Astrocyte of the cerebellum (primary cell): ENCODE measurements around the gene LOXHD1.

ENCODE experiments used
- DNase-seq: peaks from one replicate; pipeline ENCODE4 v3.0.0-alpha.2; 2011; ENCODE audit warnings: low read depth
- H3K4me3 ChIP-seq: 2 replicates; pipeline ENCODE4 v1.5.1; 2011; ENCODE audit warnings: mild to moderate bottlenecking, low read depth, low read length, moderate library complexity
- in situ Hi-C: cut with HindIII; loops from 2 replicates; pipeline ENCODE4 v1.10.0; 2017; ENCODE audit warnings: low sequenced_read_pairs
- TF ChIP-seq, protein P1 (sequence below): IDR thresholded peaks from 2 replicates; pipeline ENCODE4 v1.5.1; 2012; ENCODE audit warnings: low read length, low read depth, moderate library complexity, mild to moderate bottlenecking; ENCODE audit errors: missing control alignments

Gene LOXHD1

DNA sequence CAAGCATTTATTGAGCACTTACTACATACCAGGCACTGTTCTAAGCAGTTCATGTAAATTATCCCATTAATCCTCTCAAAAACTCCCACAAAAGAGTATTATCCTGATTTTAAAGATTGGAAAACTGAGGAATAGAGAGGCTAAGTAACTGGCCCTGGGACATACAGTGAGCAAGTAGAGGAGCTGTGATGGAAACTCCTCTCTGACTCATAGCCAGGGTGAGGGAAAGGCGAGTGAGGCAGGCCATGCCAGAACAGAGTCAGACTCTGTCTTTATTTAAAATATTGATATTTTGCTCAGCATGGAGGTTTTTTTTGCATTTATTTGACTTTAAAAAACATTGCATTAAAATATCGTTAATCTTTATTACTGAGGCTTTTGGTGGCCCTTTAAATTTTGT, 208.0 kb downstream of the LOXHD1 start:
- TF ChIP-seq, protein P1, sequence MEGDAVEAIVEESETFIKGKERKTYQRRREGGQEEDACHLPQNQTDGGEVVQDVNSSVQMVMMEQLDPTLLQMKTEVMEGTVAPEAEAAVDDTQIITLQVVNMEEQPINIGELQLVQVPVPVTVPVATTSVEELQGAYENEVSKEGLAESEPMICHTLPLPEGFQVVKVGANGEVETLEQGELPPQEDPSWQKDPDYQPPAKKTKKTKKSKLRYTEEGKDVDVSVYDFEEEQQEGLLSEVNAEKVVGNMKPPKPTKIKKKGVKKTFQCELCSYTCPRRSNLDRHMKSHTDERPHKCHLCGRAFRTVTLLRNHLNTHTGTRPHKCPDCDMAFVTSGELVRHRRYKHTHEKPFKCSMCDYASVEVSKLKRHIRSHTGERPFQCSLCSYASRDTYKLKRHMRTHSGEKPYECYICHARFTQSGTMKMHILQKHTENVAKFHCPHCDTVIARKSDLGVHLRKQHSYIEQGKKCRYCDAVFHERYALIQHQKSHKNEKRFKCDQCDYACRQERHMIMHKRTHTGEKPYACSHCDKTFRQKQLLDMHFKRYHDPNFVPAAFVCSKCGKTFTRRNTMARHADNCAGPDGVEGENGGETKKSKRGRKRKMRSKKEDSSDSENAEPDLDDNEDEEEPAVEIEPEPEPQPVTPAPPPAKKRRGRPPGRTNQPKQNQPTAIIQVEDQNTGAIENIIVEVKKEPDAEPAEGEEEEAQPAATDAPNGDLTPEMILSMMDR, result no peak

DNA sequence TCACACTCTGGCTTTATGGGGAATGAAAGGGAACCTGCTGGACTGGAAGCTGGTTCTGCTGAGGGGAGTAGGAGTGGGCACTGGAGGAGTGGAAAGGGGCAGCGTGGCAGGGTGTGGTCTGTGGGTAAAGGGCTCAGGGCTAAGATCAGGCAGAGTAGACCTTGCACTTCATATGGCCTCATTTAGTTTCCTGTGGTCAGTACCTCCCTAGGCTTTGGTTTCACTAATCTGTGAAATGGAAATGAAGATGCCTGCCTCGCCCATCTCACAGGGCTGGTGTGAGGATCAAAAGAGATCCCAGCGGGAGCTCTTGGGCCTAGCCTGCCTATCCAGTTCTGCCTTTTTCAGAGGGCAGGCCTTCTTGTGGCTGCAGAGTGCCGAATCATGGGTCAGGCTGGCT, 208.7 kb downstream of the LOXHD1 start:
- DNase-seq, result no peak
- TF ChIP-seq, protein P1, result no peak
- no peak overlapping the region for H3K4me3 ChIP-seq
- in situ Hi-C loops, result no loop called here

More for the DNA sequence above, 208.0 kb downstream of the LOXHD1 start:
- in situ Hi-C loops, result no loop called here
- no peak for DNase-seq
- no peak overlapping the region for H3K4me3 ChIP-seq

DNA sequence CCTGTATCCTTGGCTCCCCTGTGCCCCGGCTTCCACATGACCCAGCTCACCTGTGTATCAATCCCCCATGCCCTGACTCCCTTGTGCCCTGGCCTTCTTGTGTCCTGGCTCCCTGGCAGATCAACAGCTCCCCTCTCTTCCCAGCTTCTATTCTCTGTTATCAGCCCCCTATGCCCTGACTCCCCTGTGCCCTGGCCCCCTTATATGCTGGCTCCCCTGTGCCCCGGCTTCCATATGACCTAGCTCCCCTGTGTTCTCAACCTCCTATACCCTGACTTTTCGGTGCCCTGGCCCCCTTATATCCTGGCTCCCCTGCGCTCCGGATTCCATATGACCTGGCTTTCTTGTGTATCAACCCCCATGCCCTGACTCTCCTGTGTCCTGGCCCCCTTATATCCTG, 209.2 kb downstream of the LOXHD1 start:
- in situ Hi-C loops, result no loop called here
- no peak overlapping the region for H3K4me3 ChIP-seq
- no peak for DNase-seq
- TF ChIP-seq, protein P1, result no peak

DNA sequence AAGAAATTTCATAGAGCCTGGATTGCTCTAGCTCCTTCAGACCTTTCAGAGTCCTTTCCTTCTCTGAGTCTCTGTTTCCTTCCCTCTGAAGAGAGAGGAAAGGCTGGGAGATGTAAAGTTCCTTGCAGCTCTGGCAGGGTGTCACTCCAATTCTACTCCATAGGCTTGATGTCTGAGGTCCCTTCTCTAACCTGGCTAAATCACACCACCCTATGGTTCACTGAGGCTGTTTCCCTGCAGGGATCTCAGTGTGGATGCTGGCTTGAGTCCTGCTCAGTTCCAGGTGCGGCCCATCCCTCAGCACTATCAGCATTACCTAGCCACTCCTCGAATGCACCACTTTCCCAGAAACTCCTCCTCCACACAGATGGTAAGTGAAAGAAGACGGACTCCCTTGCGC, 209.7 kb downstream of the LOXHD1 start:
- DNase-seq, result no peak

DNA sequence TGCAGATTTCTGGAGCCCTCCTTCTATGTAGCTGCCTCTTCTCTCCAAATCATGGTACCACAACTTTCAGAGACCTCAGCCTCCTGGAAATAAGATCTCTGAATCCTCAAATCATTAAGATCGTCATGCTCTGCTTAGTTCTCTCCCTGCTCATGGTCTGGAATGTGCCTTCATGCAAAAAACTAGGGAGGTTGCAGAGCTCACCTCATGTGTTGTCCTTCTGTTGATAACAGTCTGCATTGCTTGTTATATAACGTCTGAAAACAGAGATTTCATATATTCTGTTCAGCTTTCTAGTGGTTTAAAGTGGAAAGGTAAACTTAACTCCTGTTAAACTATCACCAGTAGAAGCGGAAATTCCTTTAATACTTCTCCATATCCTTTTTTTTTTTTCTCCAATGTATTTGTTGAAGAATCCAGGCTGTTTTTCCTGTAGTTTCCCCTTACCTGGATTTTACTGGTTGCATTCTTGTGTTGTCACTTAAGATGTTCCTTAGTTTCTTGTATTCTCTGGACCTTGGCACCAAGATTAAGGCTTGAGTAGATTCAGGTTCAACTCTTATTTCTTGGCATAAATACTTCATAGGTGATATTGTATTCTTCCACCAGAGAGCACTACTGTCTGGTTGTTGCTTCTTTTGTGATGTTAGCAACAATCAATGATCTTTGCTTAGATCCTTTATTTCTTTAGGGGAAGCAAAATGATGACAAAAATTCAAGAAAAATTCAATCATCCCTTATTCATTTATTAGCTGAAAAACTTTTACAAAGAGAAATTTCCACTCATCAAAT, 211.3 kb downstream of the LOXHD1 start:
- DNase-seq, result no peak

More for the DNA sequence above, 209.7 kb downstream of the LOXHD1 start:
- TF ChIP-seq, protein P1, result no peak
- H3K4me3 ChIP-seq, result no peak overlapping the region
- in situ Hi-C loops, result no loop called here

DNA sequence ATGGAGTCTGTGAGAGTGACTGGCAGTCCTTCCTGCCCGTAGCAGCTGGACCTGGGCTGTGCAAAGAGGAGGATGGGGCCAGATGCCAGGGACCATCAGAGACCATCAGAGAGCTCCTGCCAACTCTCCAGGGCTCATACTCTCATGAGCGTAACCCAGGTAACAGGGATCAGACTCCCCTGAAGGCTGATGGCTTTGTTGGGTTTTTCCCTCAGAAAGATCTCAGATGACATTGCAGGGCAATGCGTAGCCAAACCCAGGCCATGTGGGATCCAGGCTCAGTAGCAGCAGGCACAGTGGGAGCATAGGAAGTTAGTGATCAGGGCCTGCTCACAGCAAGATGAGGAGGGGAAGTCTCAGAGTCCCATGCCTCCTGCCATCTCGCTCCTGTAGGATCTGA, 218.0 kb downstream of the LOXHD1 start:
- in situ Hi-C loops, result no loop called here
- DNase-seq, result no peak
- H3K4me3 ChIP-seq, result no peak overlapping the region
- TF ChIP-seq, protein P1, result no peak

More for the DNA sequence above, 211.3 kb downstream of the LOXHD1 start:
- H3K4me3 ChIP-seq, result no peak overlapping the region
- in situ Hi-C loops, result no loop called here
- TF ChIP-seq, protein P1, result no peak
